NK-92 (cell line): ENCODE measurements around the gene B4GAT1.

Source experiments
- DNase-seq: peaks from one replicate; lab custom pipeline; 2025; ENCODE audit not compliant: unreplicated experiment; lab: John Stamatoyannopoulos, UW

B4GAT1 gene

DNA sequence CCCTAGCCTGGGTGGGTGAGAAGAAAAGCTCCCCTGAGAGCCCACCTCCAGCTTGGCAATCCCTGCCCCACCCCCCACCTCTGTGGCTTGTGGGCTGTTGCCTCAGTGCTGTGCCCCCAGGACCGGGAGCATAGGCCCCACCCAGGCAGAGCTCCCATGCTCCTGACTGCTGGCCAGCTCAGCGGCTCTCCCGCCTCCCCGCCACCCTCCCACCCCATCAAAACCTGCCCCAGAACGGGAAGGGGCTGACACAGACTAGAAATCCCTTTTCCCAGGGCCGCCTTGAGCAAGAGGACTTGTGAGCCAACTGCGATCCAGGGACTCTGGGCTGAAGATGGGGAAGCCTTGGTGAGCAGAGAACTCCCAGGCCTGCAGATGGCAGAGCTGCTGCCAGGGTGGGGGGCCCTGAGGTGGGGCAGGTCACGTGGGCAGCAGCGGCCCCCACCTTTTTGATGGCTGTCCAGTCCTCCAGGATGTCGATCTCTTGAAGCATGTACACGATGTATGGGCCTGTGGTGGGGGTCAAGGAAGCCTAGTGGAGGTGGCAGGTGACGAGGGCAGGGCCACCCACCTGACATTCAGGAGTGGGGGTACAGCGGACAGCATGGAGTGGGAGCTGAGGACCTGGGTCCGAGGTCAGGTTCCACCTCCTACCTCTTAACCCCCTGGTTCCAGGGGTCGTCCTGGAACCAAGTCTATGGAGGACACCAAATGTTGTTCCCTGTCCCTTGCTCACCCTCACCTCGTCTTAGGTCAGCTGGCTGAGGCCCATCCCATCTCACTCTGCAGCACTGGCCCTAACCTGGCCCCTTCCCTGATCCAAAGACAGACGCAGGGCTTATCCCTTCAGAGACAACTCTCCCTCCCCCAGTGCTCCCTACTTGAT is 8.9 kb downstream of the B4GAT1 start:
- DNase-seq: no peak

DNA sequence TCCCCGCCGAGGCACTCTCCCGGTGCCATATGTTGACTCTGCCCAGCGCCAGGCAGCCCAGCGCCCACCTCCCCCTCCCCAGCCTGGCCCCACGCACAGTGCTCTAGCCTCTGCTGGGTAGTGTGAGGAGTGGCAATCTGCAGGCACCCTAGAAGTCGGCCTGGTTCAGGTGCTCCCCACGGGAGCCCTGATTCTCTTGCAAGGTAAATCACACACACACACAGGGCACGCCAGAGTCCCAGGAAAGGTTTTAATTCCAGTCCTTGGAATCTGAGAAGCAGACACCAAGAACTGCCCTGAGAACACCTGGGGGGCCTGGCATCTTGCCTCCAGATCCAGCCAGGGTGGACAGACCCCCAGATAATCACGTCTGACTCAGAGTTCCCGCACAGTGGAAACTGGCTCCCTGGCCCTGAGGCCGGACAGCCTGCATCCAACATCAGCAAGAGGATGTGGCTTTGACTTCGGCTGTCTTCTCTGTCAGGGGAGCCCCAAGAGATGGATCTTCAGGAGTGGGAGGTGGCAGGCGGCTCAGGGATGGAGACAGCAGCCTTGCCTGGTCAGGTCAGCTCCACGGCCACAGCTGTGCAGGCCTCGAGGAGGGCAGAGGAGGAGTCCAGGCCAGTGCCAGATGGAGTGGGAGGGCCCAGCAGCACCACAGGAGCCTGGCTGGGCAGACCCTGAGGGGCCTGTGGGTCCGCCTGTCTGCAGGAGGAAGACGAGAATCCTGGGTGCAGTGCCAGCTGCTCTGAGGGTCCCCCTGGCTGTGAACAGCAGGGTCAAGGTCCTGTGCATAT is 10.1 kb downstream of the B4GAT1 start:
- no peak for DNase-seq

DNA sequence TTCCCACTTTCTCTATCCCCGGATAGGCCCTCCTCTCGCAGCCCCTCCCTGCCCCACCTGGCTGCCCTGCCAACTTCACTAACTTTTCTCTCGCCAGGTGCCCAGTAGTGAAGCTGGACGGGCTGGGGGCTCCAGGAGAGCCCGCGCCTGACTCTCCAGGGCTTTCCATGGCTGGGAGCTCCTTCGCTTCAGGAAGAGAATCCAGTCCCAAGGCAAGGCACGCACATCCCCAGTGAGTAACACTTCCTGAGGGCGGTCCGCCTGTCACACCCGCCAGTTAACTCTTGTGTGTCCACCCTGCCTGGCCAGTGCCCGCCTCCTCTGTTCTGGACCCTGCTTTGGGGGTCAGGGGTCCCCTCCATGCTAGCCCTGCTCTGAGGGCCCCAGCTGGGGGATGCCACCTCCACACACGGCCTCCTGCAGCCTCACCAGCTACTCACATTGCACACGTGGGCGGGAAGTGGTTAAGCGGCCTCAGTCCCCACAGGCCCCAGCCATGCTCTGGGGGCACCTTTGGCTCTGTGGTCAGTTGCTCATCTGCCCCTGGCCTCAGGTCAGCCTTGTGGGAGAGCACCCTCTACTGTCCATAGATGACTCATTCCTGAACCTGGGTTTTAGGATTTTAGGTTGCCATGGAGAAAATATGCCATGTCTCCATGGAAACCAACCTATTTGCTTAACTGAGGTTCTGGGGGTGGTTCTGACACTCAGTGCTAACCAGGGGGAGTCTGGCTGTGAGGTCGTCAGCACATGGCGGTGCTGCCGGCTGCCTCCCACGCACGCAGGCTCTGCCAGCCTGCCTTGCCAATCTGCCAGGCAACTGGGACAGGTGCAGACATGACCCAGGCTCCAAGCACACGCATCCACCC is 11.0 kb downstream of the B4GAT1 start, which contains the start of gene RIN1:
TSS of gene RIN1 (minus strand) at position 201 of the 869 bp plus-strand sequence. CDS start at position 169, 32 bp downstream.
- no peak for DNase-seq

DNA sequence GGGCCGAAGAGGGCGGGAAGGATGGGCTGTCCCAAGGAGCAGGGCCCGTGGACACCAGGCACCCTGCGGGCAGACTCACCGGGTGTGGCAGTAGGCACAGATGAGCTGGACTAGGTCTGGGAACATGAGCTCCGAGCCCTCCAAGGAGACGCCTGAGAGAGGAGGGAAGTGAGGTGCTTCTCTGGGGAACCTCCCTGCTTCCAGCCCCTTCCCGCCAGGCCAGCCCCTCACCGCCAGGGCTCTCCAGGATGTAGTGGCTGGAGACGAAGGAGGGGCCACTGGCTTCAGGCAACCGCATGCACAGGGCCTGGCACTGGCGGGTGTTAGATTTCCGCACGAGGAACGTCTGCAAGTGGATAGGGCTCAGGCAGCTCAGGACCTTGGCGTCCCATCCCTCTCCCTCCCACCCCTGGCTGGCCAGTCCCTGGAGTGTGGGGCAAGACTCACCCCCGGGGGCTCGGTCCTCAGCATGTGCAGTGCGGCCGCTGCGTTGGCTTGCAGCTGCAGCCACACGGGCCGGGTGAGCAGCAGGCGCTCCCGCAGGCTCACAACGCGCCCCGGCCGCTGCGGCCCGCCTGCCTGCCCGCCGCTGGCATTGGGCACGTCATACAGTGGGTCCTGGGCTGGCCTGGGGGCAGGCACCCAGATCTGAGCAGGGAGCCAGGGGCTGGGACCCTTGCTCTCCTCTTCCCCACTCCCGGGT is 11.7 kb downstream of the B4GAT1 start:
- DNase-seq: no peak

DNA sequence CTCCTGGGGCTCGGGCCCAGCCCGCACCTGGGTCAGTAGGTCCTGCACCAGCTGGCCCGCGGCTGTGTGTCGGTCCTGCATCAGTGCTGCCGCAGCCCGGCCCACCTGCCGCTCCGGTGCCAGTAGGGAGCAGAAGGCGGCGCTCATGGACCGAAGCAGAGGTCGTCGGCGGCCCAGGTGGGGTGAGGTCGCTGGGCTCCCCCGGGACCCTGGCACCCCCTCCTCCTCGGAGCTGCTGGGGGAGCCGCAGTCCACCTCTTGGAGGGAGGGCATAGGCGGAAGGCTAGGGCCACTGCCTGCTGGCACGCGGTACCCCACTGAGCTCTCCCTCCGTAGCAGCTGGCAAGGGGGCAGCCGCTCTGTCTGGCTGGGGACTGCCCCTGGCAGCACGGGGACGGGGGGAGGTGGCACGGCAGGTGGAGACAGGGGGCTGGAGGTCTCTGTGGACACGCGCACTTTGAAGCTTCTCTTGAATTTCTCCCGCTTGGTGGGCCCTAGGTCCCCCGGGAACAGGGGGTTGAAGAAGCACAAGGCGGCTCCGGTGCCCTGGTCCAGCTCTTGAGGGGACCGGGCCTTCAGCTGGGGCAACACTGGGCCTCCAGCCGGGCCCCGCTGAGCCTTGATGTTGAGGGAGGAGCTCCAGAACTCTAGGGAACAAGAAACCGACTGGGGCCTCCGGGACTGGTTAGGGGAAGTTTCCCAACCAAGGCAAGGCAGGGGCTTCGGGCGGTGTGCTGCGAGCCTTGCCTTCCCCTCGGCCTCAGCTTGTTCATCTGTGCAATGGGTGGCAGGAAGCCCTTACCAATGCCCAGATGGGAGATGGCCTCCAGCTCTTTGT is 12.6 kb downstream of the B4GAT1 start:
- no peak for DNase-seq

DNA sequence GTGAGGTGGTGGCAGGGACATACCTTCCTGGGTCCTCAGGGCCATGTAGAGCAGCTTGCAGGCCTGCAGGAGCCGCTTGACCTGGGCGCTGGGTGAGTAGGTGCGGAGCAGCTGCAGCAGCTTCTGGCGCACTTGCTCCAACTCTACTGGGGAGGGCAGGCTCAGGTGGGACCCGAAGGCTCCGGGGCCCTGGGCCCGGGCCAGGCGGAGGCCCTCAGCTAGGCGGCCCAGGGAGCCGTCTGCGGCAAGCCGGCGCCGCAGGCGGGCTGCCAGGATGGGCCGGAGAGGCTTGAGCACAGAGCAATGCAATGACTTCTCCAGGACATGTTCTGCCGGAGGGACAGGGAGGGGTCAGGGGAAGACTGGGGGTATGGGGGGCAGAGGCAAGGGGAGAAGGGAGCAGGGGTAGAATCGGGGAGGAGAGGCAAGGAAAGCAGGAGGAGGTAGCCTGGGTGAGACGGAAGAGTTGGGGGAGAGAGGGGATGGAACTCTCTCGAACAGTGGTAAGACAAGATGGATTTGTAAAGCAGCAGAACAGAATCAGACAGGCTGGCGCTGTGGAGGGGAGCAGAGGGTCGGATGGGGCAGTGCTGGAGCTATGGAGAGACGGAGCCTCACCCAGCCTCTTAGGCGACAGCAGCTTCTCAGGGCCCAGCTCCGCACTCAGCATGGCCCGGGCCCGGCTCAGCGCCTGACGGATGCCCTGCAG is 13.4 kb downstream of the B4GAT1 start:
- DNase-seq: no peak

DNA sequence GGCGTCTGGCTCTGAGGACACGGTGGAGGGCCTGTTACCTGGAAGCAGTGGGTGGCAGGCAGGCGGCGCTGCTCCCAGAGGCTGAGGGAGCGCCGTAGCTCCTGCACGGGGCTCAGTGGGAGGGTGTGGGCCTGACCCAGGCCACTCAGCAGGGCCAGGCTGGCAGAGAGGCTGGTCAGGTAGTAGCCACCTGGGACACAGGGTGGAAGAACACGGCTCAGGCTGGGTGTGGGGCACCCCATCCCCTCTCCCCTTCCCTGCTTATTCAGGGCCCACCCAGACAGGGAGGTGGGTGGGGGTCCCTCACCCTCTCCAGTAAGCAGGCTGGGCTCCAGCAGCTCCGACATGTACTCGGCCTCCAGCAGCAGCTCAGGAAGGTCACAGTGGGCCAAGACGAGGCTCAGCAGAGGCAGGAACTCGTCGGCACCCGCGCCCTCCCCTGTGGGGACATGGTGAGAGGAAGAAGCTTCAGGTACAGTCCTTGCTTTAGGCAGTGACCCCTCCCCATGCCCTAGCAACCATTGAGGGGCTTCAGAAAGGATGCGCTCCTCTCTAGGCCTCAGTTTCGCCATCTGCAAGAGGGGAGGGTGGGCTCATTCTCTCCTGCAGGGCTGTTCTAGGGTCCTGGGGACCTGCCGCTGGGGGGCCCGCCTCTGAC is 14.1 kb downstream of the B4GAT1 start:
- no peak for DNase-seq

DNA sequence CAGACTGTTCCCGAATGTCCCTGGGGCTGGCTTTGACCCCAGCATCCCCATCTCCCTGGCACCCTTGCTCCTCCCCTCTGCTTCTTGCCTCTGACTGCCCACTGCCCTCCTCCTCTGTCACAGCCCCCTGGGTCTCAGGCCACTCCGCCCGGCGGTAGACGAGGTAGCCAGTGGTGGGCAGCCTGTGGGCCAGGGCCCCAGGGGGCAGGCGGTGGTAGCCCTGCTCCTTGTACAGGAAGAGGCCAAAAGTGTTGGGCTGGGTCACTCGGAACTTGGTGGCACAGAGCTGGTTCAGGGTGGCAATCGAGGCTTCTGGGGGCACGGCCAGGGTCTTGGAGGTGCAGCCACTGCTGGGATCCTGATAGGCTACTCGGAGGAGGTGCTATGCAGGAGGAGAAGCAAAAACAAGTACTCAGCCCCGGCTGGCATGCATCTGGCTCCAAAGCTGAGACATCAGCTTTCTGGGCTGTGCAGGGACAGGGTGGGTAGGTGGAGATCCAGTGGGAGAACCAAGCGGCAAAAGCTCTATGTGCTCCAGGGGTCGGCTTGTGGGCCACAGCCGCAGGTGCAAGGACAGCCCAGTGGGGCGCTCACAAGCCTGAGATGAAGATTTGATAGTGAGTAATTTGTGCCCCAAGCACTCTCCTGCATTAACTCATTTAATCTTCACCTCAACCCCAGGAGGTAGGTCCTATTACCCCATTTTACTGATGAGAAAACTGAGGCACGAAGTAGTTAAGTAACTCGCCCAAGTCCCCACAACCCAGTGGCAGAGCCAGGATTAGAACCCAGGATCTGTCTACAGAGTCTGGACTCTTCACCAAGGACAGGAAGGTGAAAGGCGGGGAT is 14.8 kb downstream of the B4GAT1 start:
- DNase-seq: no peak

DNA sequence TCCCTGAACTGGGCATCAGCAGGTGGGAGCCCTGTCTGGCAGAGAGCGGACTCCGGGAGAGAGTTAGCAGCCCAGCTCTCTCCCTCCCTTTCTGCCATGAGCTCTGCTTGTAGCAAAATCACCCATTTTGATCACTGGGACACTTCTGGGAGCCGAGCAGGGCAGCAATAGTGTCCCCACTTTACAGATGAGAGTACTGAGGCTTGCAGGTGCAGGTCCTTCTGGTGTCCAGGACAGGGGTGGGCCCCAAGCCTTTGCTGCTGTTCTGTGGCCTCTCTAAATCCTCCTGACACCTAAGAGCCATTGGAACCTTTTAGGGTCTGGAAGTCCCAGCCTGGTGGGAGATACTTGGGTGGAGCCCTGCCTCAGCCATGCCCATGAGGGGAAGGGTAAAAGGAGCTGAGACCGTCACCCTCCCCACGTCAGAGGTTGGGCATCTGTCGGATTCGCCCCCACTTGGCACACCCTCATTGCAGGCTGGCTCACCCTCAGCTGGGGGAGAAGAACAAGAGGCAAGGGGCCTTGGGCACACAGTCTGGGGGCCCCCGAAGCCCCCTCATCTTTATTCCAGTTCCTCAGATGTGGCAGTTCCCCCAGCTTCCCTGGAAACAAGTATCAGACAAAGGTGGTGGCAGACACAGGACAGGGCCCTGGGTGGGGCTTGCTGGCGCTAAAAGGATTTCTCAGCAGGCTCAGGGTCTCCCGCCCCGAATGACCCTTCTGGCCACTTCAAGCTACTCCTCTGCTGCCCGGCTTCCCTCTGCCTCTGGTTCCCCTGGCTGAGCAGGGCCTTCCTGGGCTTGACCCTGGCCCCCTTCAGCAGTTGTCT is 15.7 kb downstream of the B4GAT1 start:
- DNase-seq: no peak

DNA sequence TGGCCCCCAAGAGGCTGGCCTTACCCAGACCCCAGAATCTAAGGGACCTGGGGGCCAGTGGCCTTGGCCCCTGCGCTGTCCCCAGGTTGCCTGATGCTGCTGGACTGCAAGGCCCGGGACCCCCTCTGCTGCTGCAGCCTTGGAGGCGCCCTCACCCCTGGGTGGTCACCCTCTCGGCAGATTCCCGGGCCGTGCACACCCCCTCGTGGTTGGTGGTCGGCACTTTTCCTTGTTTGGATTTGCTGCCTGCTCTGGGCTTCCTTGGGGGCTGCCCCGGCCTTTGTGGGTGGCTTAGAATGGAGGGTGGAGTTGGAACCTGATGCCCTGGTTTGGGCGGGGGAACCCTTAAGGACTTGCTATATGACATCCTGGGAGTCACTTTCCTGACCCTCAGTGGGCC is 16.5 kb downstream of the B4GAT1 start:
- DNase-seq: no peak

DNA sequence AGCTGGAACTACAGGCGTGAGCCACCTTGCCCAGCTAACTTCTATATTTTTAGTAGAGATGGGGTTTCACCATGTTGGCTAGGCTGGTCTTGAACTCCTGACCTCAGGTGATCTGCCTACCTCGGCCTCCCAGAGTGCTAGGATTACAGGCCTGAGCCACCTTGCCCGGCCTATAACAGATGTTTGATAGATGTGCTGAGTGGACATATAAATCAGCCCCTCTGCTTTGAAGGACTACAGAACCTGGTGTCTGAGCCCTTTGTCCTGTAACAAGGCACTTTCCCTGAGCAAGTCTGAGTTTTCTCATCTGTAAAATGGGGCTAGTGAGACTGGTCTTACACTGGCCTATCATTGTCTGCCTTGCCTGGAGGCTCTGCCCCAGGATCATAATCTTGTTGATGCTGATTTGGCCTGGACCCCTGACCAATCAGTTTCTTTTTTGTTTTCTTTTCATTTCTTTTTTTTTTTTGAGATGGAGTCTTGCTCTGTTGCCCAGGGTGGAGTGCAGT is 18.2 kb downstream of the B4GAT1 start:
- DNase-seq: no peak

DNA sequence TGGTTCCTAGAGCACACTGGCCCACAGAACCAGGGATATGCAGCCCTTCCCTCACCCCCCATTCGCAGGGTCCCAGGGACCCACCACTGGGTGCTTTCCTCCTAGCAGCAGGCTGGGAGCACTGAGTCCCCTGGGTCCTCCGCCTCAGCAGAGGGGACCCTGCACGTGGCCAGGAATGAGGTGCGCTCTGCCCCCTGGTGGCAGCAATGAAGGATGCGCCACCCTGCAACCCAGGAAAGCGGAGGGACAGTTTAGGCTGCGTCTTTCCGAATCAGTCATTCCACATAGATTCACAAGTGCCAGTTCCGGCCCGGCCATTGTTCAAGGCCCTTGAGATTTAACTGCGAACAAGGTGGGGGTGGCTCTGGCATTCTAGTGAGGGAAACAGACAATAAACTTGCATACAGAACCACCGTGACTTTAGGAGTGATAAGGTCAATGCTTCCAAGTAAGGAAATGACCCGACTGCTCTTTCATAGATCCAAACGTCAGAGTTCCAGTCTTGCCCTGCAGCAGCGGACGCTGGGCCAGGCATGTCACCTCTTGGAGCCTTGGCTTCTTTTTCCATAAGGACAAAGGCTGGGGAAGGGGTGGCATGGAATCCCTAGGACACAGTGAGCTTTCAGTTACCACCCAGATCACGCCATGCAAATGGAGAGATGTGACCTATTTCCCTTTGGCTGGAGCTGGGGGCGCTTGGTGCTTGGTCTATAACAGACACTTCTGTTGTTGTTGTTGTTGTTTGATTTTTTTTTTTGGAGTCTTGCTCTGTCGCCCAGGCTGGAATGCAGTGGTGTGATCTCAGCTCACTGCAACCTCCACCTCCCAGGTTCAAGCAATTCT is 18.9 kb downstream of the B4GAT1 start:
- no peak for DNase-seq

DNA sequence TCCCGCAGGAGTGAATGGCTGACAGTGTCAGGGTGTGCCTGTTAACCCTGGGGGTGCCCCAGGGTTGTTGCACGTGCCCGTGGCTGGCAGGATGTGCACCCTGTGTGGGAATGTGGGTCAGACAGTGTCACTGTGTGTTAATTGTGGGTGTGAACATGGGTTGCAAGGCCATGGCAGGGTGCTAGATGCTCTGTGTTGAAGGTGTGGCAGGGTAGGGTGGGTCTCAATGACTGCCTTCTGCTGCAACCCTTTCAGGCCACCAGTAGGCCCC is 19.5 kb downstream of the B4GAT1 start:
- no peak for DNase-seq

DNA sequence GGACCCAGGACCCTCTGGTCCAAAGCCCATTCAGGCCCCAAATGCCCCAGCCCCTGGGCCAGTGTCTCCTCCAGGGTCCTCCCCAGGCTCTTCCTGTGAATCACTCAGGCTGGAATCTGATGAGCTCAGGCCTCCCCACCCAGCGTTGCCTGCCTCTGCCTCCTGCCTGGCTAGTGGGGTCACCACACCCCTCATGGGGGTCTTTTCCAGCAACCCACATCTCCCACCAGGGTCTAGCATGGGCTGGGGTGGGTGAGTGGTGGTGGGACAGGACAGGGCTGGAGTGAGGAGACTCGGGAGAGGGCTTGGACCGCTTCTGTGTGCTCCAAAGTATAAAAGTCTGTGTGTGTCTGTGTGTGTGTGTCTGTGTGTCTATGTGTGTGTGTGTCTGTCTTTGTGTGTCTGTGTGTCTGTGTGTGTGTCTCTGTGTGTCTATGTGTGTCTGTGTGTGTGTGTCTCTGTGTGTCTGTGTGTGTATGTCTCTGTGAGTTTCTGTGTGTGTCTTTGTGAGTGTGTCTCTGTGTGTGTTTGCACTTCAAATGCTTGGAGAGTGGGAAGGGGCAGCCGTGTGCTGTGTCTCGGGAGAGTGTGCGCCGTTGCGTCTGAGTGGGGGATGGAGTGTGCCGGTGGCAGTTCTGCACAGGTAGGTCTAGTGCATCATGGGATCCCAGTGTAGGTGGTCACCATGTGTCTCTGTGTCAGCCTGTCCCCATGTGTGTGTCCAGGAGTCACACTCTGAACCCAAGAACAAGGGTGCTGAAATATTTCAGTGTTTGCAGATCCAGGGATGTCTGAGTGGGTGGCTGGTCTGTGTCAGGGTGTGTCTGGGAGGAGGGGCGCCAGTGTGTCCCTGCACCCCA is 20.0 kb downstream of the B4GAT1 start:
- no peak for DNase-seq
